GM18505 (cell line): Measurements from ENCODE around the gene PADI2.

Source experiments
- ATAC-seq: cut with Tn5 transposase; IDR thresholded peaks from one replicate; pipeline ENCODE4 v1.9.1; 2021; ENCODE audit not compliant: unreplicated experiment
- POLR2A ChIP-seq: IDR thresholded peaks from 4 replicates; pipeline ENCODE4 v1.6.1; 2011; ENCODE audit warnings: borderline replicate concordance; ENCODE audit not compliant: insufficient read depth, insufficient read length; ENCODE audit errors: extremely low read depth

PADI2 gene

DNA sequence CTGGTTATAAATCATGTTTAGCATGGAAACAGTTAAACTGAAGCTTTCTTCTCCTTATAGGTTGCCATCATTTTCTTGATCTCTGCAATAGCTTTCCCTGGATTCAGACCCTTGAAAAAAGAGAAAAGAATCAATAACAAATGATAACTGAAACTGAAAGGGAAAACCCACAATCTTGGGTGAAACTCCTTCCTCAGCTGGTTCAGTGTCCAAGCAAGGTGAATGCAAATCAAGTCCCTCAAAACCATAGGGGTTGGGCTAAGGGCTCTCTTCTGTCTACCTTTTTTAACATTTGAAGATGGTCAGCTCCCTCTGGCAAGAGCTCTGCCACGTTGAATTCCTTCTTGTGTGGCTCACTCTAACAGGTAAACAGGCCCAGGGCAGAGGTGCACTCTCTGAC is 100.4 kb downstream of the PADI2 start:
- no peak for ATAC-seq
- TF ChIP-seq POLR2A, result no peak

DNA sequence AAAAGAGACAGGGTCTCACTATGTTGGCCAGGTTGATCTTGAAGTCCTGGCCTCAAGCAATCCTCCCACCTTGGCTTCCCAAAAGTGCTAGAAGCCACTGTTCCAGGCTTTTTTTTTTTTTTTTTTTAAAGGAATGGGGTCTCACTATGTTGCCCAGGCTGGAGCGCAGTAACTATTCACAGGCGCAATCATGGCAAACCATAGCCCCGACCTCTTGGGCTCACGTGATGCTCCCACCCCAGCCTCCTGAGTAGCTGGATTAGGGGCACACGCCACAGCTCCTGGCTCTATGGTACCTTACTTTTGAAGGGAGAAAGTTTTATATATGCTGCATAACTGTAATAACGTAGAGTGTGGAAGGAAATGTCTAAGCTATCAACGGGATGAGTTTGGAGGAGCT is 101.8 kb downstream of the PADI2 start:
- TF ChIP-seq POLR2A, result no peak
- no peak for ATAC-seq
